ENCODE measurements around the gene ZIC5.

Gene ZIC5

GRCh38 chr13:99974939-99975561 is 3.5 kb upstream of the ZIC5 start:
- Histone ChIP-seq H3F3A (ENCODE audit: insufficient read depth) (no peaks in the 10 kb centered on the region), H3K27ac (ENCODE audit: low read depth, low read length) (no peak overlapping the region), H3K4me3 (ENCODE audit: insufficient read depth, low read length, poor library complexity, severe bottlenecking) (no peak overlapping the region), H3K4me2 (ENCODE audit: low read depth, low read length, poor library complexity, severe bottlenecking) (no peak overlapping the region), H3K9ac (ENCODE audit: low read length) (no peak overlapping the region), H4K20me1 (ENCODE audit: low read depth, low read length) (no peaks in the 10 kb centered on the region), H2AFZ (ENCODE audit: low read depth, low read length, severe bottlenecking) (no peak overlapping the region), H3K9me3 (ENCODE audit: insufficient read depth, low read length) (no peaks in the 10 kb centered on the region), H3K79me2 (ENCODE audit: insufficient read depth, low read length) (no peaks in the 10 kb centered on the region), H3K9me2 (replicated peaks; ENCODE audit: insufficient read depth, low read length) (no peaks in the 10 kb centered on the region), H3K36me3 (ENCODE audit: low read length) (no peaks in the 10 kb centered on the region), H3K27me3 (ENCODE audit: low read length) (no peaks in the 10 kb centered on the region)
- no peak for TF ChIP-seq EZH2phosphoT487 (conservative IDR thresholded peaks at IDR 0.05; ENCODE audit: low read length)
- no peak for TF ChIP-seq CTCF (IDR thresholded peaks at IDR 0.05; ENCODE audit: insufficient read depth, low read length, poor library complexity, severe bottlenecking)

- Histone ChIP-seq H3K9me3 (ENCODE audit: insufficient read depth, low read length) (no peaks in the 10 kb centered on the region), H3K4me3 (ENCODE audit: insufficient read depth, low read length, poor library complexity, severe bottlenecking) (no peak overlapping the region), H4K20me1 (ENCODE audit: low read depth, low read length) (no peaks in the 10 kb centered on the region), H3K27ac (ENCODE audit: low read depth, low read length) (no peak overlapping the region), H3F3A (ENCODE audit: insufficient read depth) (no peaks in the 10 kb centered on the region), H3K79me2 (ENCODE audit: insufficient read depth, low read length) (no peaks in the 10 kb centered on the region), H2AFZ (ENCODE audit: low read depth, low read length, severe bottlenecking) (no peak overlapping the region), H3K9ac (ENCODE audit: low read length) (no peak overlapping the region), H3K9me2 (replicated peaks; ENCODE audit: insufficient read depth, low read length) (no peaks in the 10 kb centered on the region), H3K4me2 (ENCODE audit: low read depth, low read length, poor library complexity, severe bottlenecking) (no peak overlapping the region), H3K27me3 (ENCODE audit: low read length) (no peaks in the 10 kb centered on the region), H3K36me3 (ENCODE audit: low read length) (no peaks in the 10 kb centered on the region)
- TF ChIP-seq CTCF (IDR thresholded peaks at IDR 0.05; ENCODE audit: insufficient read depth, low read length, poor library complexity, severe bottlenecking) (no peak), EZH2phosphoT487 (conservative IDR thresholded peaks at IDR 0.05; ENCODE audit: low read length) (no peak)
Measured at GRCh38 chr13:99974296-99974938, 2.9 kb upstream of the ZIC5 start.

GRCh38 chr13:99973808-99974185 is 2.2 kb upstream of the ZIC5 start:
- H2AFZ ChIP-seq (ENCODE audit: low read depth, low read length, severe bottlenecking), result no peak overlapping the region
- H3K79me2 ChIP-seq (ENCODE audit: insufficient read depth, low read length), result no peaks in the 10 kb centered on the region
- no peak overlapping the region for H3K4me3 ChIP-seq (ENCODE audit: insufficient read depth, low read length, poor library complexity, severe bottlenecking)
- H3K4me2 ChIP-seq (ENCODE audit: low read depth, low read length, poor library complexity, severe bottlenecking), result no peak overlapping the region
- H4K20me1 ChIP-seq (ENCODE audit: low read depth, low read length), result no peaks in the 10 kb centered on the region
- H3K36me3 ChIP-seq (ENCODE audit: low read length), result no peaks in the 10 kb centered on the region
- H3K9me3 ChIP-seq (ENCODE audit: insufficient read depth, low read length), result no peaks in the 10 kb centered on the region
- no peaks in the 10 kb centered on the region for H3F3A ChIP-seq (ENCODE audit: insufficient read depth)
- no peak for TF ChIP-seq EZH2phosphoT487 (conservative IDR thresholded peaks at IDR 0.05; ENCODE audit: low read length)
- no peak for TF ChIP-seq CTCF (IDR thresholded peaks at IDR 0.05; ENCODE audit: insufficient read depth, low read length, poor library complexity, severe bottlenecking)
- H3K9ac ChIP-seq (ENCODE audit: low read length), result no peak overlapping the region
- no peaks in the 10 kb centered on the region for H3K9me2 ChIP-seq (replicated peaks; ENCODE audit: insufficient read depth, low read length)
- no peak overlapping the region for H3K27ac ChIP-seq (ENCODE audit: low read depth, low read length)
- H3K27me3 ChIP-seq (ENCODE audit: low read length), result no peaks in the 10 kb centered on the region
